Nephron progenitor cell (in vitro differentiated cells): Measurements from ENCODE around the gene LIN54.

Experiments used
- DNase-seq: peaks from one replicate; pipeline ENCODE4 v3.0.0; 2021
- H3K27ac Mint-ChIP-seq: 2 replicates; pipeline ENCODE4 v1.8.0; 2021; ENCODE audit warnings: mild to moderate bottlenecking, moderate library complexity, mixed read lengths
- H3K27me3 Mint-ChIP-seq: 2 replicates; pipeline ENCODE4 v1.8.0; 2021; ENCODE audit warnings: mild to moderate bottlenecking, low read depth, mixed read lengths; ENCODE audit not compliant: poor library complexity
- H3K36me3 Mint-ChIP-seq: 2 replicates; pipeline ENCODE4 v1.8.0; 2021; ENCODE audit warnings: low read depth, mixed read lengths
- H3K4me1 Mint-ChIP-seq: 2 replicates; pipeline ENCODE4 v1.8.0; 2021; ENCODE audit warnings: mixed read lengths
- H3K4me3 Mint-ChIP-seq: 2 replicates; pipeline ENCODE4 v1.8.0; 2021; ENCODE audit warnings: mild to moderate bottlenecking, moderate library complexity, mixed read lengths
- H3K9me3 Mint-ChIP-seq: 2 replicates; pipeline ENCODE4 v1.8.0; 2021; ENCODE audit warnings: mild to moderate bottlenecking, moderate library complexity, mixed read lengths
- CTCF ChIP-seq: fragments of 200-600 bp; sonication (generic); IDR thresholded peaks from 2 replicates; pipeline ENCODE4 v1.5.0; 2021; ENCODE audit warnings: antibody characterized with exemption

The LIN54 gene

GRCh38 chr4:82948647-82949204 lies 61.9 kb downstream of the LIN54 start:
- no peaks in the 10 kb centered on the region for H3K9me3 Mint-ChIP-seq
- TF ChIP-seq CTCF = no peak
- no peaks in the 10 kb centered on the region for H3K27me3 Mint-ChIP-seq
- DNase-seq = no peak
- peaks cover 34% of the 10 kb centered on the region for H3K36me3 Mint-ChIP-seq
- H3K4me1 Mint-ChIP-seq = no peaks in the 10 kb centered on the region
- no peak overlapping the region for H3K4me3 Mint-ChIP-seq
- H3K27ac Mint-ChIP-seq = no peak overlapping the region

- peaks cover 34% of the 10 kb centered on the region for H3K36me3 Mint-ChIP-seq
- H3K4me3 Mint-ChIP-seq = no peak overlapping the region
- TF ChIP-seq CTCF = no peak
- no peak for DNase-seq
- no peak overlapping the region for H3K27ac Mint-ChIP-seq
- no peaks in the 10 kb centered on the region for H3K9me3 Mint-ChIP-seq
- H3K27me3 Mint-ChIP-seq = no peaks in the 10 kb centered on the region
- no peaks in the 10 kb centered on the region for H3K4me1 Mint-ChIP-seq
These were observed 63.1 kb downstream of the LIN54 start for GRCh38 chr4:82947498-82947897.

GRCh38 chr4:82939414-82939813 lies 71.2 kb downstream of the LIN54 start:
- Mint-ChIP-seq H3K36me3 (peaks cover 50% of the 10 kb centered on the region), H3K27ac (no peak overlapping the region), H3K4me1 (no peaks in the 10 kb centered on the region), H3K9me3 (no peaks in the 10 kb centered on the region), H3K4me3 (no peak overlapping the region), H3K27me3 (no peaks in the 10 kb centered on the region)
- DNase-seq = no peak
- TF ChIP-seq CTCF = no peak

- Mint-ChIP-seq H3K4me3 (no peak overlapping the region), H3K9me3 (no peaks in the 10 kb centered on the region), H3K27me3 (no peaks in the 10 kb centered on the region), H3K4me1 (no peaks in the 10 kb centered on the region), H3K27ac (peak overlapping the region; percentile 33), H3K36me3 (peaks cover 56% of the 10 kb centered on the region)
- TF ChIP-seq CTCF = no peak
- DNase-seq = no peak
These were observed 76.2 kb downstream of the LIN54 start for GRCh38 chr4:82934441-82934840.

- Mint-ChIP-seq H3K27ac (peak overlapping the region; percentile 43), H3K27me3 (no peaks in the 10 kb centered on the region), H3K36me3 (peaks cover 47% of the 10 kb centered on the region), H3K9me3 (no peaks in the 10 kb centered on the region), H3K4me3 (no peak overlapping the region), H3K4me1 (no peaks in the 10 kb centered on the region)
- DNase-seq = no peak
- no peak for TF ChIP-seq CTCF
These were observed 79.5 kb downstream of the LIN54 start for GRCh38 chr4:82930848-82931755.
